ENCODE results near the gene RAP2B. TPM values are rescaled to one million over a fixed set of nuclear protein-coding genes. Genes with fewer than 3 reads are reported as not detected.

The RAP2B gene
- total and polyA plus RNA-seq, 2 of the 13 experiments (the other 11 are each of a cell fraction or from before 2014, with no cell fraction given): 6.4 to 7.1 TPM

DNA sequence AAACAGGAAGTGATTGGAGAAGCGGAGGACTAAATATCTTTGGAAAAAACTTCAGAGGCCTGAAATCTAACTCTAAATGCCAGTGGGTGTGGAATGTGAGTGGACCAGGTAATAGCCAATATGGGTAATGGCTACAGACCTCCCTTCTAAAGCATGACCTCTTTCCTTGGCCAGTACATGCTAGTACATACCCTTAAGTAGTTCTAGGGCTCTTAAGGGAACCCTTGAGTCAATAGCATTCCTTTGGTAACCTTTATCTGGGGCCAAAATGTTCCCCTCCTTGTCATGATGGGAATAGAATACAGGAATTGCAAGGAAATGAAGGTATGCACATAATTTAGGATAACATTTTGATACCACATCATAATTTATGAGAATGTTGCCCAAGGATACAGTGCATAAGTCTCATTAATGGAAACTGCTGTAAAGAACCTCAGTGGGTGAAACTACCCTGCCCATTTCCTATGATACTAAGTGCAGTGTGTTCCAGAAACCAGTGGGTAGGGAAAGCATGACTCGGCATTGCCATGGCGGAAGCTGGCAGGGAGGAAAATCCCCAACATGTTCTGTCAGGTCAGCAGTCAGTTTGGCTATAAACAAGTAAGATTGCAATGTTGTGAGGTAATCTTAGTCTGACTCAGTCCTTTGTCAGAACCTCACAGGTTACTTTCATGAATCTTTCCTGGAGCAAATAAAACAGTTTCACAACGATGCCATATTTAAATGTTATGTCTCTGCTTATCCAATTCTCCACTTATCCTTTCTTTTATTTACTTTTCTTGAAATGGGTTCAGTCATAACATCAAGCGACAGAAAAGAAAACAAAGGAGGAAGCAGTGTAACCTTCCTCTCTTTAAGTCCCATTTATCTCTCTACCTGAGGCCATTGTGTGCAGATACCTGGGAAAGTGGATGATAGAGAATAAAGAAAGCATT, 23.5 kb upstream of the RAP2B start (continued):
- TF ChIP-seq, protein P1, sequence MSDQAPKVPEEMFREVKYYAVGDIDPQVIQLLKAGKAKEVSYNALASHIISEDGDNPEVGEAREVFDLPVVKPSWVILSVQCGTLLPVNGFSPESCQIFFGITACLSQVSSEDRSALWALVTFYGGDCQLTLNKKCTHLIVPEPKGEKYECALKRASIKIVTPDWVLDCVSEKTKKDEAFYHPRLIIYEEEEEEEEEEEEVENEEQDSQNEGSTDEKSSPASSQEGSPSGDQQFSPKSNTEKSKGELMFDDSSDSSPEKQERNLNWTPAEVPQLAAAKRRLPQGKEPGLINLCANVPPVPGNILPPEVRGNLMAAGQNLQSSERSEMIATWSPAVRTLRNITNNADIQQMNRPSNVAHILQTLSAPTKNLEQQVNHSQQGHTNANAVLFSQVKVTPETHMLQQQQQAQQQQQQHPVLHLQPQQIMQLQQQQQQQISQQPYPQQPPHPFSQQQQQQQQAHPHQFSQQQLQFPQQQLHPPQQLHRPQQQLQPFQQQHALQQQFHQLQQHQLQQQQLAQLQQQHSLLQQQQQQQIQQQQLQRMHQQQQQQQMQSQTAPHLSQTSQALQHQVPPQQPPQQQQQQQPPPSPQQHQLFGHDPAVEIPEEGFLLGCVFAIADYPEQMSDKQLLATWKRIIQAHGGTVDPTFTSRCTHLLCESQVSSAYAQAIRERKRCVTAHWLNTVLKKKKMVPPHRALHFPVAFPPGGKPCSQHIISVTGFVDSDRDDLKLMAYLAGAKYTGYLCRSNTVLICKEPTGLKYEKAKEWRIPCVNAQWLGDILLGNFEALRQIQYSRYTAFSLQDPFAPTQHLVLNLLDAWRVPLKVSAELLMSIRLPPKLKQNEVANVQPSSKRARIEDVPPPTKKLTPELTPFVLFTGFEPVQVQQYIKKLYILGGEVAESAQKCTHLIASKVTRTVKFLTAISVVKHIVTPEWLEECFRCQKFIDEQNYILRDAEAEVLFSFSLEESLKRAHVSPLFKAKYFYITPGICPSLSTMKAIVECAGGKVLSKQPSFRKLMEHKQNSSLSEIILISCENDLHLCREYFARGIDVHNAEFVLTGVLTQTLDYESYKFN (CRISPR knock-in tag; conservative IDR thresholded peaks at IDR 0.05): peak; percentile 83
- TF ChIP-seq, protein P2, sequence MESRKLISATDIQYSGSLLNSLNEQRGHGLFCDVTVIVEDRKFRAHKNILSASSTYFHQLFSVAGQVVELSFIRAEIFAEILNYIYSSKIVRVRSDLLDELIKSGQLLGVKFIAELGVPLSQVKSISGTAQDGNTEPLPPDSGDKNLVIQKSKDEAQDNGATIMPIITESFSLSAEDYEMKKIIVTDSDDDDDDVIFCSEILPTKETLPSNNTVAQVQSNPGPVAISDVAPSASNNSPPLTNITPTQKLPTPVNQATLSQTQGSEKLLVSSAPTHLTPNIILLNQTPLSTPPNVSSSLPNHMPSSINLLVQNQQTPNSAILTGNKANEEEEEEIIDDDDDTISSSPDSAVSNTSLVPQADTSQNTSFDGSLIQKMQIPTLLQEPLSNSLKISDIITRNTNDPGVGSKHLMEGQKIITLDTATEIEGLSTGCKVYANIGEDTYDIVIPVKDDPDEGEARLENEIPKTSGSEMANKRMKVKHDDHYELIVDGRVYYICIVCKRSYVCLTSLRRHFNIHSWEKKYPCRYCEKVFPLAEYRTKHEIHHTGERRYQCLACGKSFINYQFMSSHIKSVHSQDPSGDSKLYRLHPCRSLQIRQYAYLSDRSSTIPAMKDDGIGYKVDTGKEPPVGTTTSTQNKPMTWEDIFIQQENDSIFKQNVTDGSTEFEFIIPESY (CRISPR knock-in tag; IDR thresholded peaks at IDR 0.05): peak; percentile 81
- TF ChIP-seq CHD2 (IDR thresholded peaks at IDR 0.05; ENCODE audit: low read depth, low read length) (no peak), ZBTB38 (CRISPR knock-in tag; IDR thresholded peaks at IDR 0.05) (no peak), ZNF205 (CRISPR knock-in tag; IDR thresholded peaks at IDR 0.05) (no peak), ZNF746 (CRISPR knock-in tag; IDR thresholded peaks at IDR 0.05) (no peak), SMYD3 (CRISPR knock-in tag; IDR thresholded peaks at IDR 0.05) (no peak), ARNT (IDR thresholded peaks at IDR 0.05) (no peak), ZNF724P (CRISPR knock-in tag; IDR thresholded peaks at IDR 0.05; ENCODE audit: borderline replicate concordance) (no peak), TBX2 (CRISPR knock-in tag; IDR thresholded peaks at IDR 0.05; ENCODE audit: borderline replicate concordance) (0 out of 2 replicates have a peak, but pooled peaks have one; percentile 37), ZFP1 (CRISPR knock-in tag; IDR thresholded peaks at IDR 0.05) (peak; percentile 45; the same call in 1 of the 2 replicates), ATF7-NPFF (CRISPR knock-in tag; IDR thresholded peaks at IDR 0.05; ENCODE audit: low read depth) (no peak), DMAP1 (CRISPR knock-in tag; IDR thresholded peaks at IDR 0.05) (peak; percentile 35; the same call in 1 of the 2 replicates), ZNF772 (CRISPR knock-in tag; IDR thresholded peaks at IDR 0.05) (no peak), HMG20A (CRISPR knock-in tag; IDR thresholded peaks at IDR 0.05; ENCODE audit: borderline replicate concordance) (peak; percentile 92; the same call in 1 of the 2 replicates), MLLT10 (CRISPR knock-in tag; IDR thresholded peaks at IDR 0.05) (no peak), RCOR2 (CRISPR knock-in tag; IDR thresholded peaks at IDR 0.05) (peak; percentile 85)
- TF ChIP-seq, protein P3, sequence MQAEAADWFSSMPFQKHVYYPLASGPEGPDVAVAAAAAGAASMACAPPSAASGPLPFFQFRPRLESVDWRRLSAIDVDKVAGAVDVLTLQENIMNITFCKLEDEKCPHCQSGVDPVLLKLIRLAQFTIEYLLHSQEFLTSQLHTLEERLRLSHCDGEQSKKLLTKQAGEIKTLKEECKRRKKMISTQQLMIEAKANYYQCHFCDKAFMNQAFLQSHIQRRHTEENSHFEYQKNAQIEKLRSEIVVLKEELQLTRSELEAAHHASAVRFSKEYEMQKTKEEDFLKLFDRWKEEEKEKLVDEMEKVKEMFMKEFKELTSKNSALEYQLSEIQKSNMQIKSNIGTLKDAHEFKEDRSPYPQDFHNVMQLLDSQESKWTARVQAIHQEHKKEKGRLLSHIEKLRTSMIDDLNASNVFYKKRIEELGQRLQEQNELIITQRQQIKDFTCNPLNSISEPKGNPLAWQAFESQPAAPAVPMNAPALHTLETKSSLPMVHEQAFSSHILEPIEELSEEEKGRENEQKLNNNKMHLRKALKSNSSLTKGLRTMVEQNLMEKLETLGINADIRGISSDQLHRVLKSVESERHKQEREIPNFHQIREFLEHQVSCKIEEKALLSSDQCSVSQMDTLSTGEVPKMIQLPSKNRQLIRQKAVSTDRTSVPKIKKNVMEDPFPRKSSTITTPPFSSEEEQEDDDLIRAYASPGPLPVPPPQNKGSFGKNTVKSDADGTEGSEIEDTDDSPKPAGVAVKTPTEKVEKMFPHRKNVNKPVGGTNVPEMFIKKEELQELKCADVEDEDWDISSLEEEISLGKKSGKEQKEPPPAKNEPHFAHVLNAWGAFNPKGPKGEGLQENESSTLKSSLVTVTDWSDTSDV (CRISPR knock-in tag; IDR thresholded peaks at IDR 0.05): no peak
